Natural killer cell treated with Interleukin-12 subunit alpha and Interleukin-12 subunit beta and Interleukin-15 and Interleukin-18, amount 100 ng/mL, for 72 hours (primary cell): Measurements from ENCODE around the gene FOXN3. TPM values are rescaled to one million over a fixed set of nuclear protein-coding genes. Genes with fewer than 3 reads are reported as not detected.

ENCODE experiments used
- ATAC-seq, 2 donors: fragments of 150-1000 bp; cut with Tn5 transposase in 1 of 2; sonication (Bioruptor Pico), chemical (Tn5 transposase) in 1 of 2; 2 replicates each; pipeline ENCODE4 v1.10.0; 2021
- DNase-seq: peaks from one replicate; pipeline ENCODE4 v3.0.0; 2022; ENCODE audit warnings: low spot score
- H3K27ac Mint-ChIP-seq, 2 donors: 1 replicate in 1 of 2; 2 replicates in 1 of 2; pipeline ENCODE4 v1.8.0; 2022; ENCODE audit warnings: mixed read lengths in 2 of 2, mild to moderate bottlenecking in 1 of 2, moderate library complexity in 1 of 2
- H3K27me3 Mint-ChIP-seq, 2 donors: 1 replicate in 1 of 2; 2 replicates in 1 of 2; pipeline ENCODE4 v1.8.0; 2022; ENCODE audit warnings: mixed read lengths in 2 of 2
- H3K36me3 Mint-ChIP-seq: one replicate; pipeline ENCODE4 v1.8.0; 2022; ENCODE audit warnings: mixed read lengths
- H3K4me1 Mint-ChIP-seq, 2 donors: 1 replicate in 1 of 2; 2 replicates in 1 of 2; pipeline ENCODE4 v1.8.0; 2022; ENCODE audit warnings: low read depth in 2 of 2, mixed read lengths in 2 of 2, mild to moderate bottlenecking in 1 of 2
- H3K4me3 Mint-ChIP-seq: one replicate; pipeline ENCODE4 v1.8.0; 2022; ENCODE audit warnings: mixed read lengths
- H3K9me3 Mint-ChIP-seq: 2 replicates; pipeline ENCODE4 v1.8.0; 2022; ENCODE audit warnings: mixed read lengths
- total RNA-seq, 2 donors: library from RNA; stranded (reverse); gene quantifications; one replicate each; pipeline ENCODE4 v1.2.3, GENCODE V29; 2022

Gene FOXN3, protein sequence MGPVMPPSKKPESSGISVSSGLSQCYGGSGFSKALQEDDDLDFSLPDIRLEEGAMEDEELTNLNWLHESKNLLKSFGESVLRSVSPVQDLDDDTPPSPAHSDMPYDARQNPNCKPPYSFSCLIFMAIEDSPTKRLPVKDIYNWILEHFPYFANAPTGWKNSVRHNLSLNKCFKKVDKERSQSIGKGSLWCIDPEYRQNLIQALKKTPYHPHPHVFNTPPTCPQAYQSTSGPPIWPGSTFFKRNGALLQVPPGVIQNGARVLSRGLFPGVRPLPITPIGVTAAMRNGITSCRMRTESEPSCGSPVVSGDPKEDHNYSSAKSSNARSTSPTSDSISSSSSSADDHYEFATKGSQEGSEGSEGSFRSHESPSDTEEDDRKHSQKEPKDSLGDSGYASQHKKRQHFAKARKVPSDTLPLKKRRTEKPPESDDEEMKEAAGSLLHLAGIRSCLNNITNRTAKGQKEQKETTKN
- total RNA-seq, result 100 to 1,000 TPM; 127 to 133 TPM

DNA sequence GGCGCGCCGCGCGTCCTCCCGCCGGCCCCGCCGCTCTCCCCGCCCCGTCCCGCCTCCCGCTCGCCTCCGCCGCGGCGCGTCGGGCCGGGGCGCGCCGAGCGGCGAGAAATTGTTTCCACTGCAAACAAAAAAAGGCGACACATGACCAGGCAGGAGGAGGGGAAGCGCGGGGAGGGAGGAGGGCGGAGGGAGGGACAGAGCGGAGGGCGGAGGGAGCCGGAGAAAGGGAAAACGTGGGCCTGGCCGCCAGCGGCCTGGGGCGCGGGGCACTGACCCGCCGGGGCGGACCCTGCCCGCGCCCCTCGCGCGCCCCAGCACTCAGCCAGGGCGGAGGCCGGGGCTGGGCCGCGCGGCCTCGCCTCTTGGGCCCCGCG is at the start of gene FOXN3:
Gene FOXN3 (minus strand): TSS at position 143 of the 374 bp plus-strand sequence. CDS start 4,757 bp downstream, outside the sequence.
- DNase-seq, result peak; percentile 88
- Mint-ChIP-seq H3K9me3 (no peaks in the 10 kb centered on the region), H3K4me3 (peak within 1 kb of the TSS; percentile 98), H3K4me1 (peaks cover 55 to 59% of the 10 kb centered on the region in 2 donors), H3K27ac (peak within 1 kb of the TSS; percentile 87 to 98), H3K36me3 (peaks cover 6% of the 10 kb centered on the region), H3K27me3 (no peaks in the 10 kb centered on the region)
- peak; percentile 79 to 83 for ATAC-seq

- Mint-ChIP-seq H3K27me3 (no peaks in the 10 kb centered on the region), H3K36me3 (peaks cover 7% of the 10 kb centered on the region), H3K9me3 (peaks cover 4% of the 10 kb centered on the region), H3K4me3 (peak overlapping the region; percentile 79), H3K27ac (peak overlapping the region; percentile 80 to 85), H3K4me1 (peaks cover 44 to 54% of the 10 kb centered on the region in 2 donors)
- peak; percentile 99 for ATAC-seq
- peak; percentile 92 for DNase-seq
These were observed 49.5 kb upstream of the FOXN3 start for GRCh38 chr14:89466484-89466883.

- DNase-seq (no peak), ATAC-seq (no peak)
- no peaks in the 10 kb centered on the region for H3K27me3 Mint-ChIP-seq
- peaks cover 47 to 56% of the 10 kb centered on the region in 2 donors for H3K4me1 Mint-ChIP-seq
- H3K9me3 Mint-ChIP-seq, result peaks cover 4% of the 10 kb centered on the region
- H3K27ac Mint-ChIP-seq, result peak overlapping the region; percentile 80 to 85
- H3K4me3 Mint-ChIP-seq, result peak overlapping the region; percentile 79
- H3K36me3 Mint-ChIP-seq, result peaks cover 7% of the 10 kb centered on the region
These were observed 48.8 kb upstream of the FOXN3 start for GRCh38 chr14:89465876-89466275.

DNA sequence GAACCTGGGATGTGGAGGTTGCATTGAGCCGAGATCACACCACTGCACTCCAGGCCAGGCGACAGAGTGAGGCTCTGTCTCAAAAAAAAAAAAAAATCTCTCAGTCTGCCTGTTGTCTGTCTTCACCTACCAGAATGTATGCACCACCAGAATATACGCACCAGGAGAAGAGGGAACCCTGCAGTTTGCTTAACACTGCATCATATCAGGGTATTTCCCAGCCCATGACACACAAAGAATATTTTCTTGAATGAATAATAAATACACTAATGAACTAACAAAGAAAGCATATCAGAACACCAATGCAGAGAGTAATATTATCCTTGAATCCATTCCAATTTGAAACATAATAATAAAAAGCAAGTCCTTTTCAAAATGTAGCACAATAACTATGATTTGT is 44.2 kb upstream of the FOXN3 start:
- Mint-ChIP-seq H3K4me3 (no peak overlapping the region), H3K27me3 (no peaks in the 10 kb centered on the region), H3K36me3 (peaks cover 5% of the 10 kb centered on the region), H3K27ac (no peak overlapping the region), H3K9me3 (peaks cover 3% of the 10 kb centered on the region), H3K4me1 (peaks cover 29 to 32% of the 10 kb centered on the region in 2 donors)
- DNase-seq (no peak), ATAC-seq (no peak)

DNA sequence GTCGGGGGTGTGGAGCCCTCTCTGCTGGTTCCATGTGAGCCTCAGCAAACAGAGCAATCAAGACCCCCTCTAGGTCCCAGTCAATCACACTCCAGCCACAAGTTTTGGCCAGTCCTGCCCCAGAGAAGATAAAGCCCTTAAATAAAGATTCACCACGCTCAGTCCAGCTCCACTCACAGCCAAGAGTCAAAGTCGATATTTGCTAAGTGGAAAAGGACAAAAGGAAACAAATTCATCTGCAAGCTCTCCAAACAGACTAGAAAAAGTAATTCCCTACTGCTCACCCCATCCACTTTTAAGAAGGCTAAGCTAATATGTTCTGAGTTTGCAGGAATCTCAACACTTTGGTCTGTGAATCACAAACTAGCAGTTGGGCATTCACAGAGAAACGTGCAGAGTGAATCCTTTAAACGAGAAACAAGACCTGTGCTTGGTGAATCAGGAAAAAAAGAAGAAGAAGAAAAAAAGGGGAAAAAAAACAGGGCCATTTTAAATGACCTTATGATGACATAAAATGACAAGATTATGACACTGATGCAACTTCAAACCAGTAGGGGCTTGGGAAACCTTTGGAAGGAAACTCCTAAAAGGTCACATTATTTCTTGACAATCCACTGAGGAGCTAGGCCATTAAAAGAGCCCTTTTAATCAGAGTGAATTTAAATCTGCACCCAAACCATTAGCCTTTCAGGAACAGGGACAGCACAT is 41.8 kb upstream of the FOXN3 start:
- Mint-ChIP-seq H3K4me3 (no peak overlapping the region), H3K4me1 (peaks cover 24 to 29% of the 10 kb centered on the region in 2 donors), H3K9me3 (no peaks in the 10 kb centered on the region), H3K36me3 (no peaks in the 10 kb centered on the region), H3K27ac (peak overlapping the region; percentile 3 to 32), H3K27me3 (no peaks in the 10 kb centered on the region)
- ATAC-seq (no peak), DNase-seq (no peak)

- Mint-ChIP-seq H3K9me3 (no peaks in the 10 kb centered on the region), H3K27ac (no peak overlapping the region), H3K27me3 (no peaks in the 10 kb centered on the region), H3K4me3 (no peak overlapping the region), H3K4me1 (peaks cover 24 to 29% of the 10 kb centered on the region in 2 donors), H3K36me3 (no peaks in the 10 kb centered on the region)
- no peak for ATAC-seq
- DNase-seq, result no peak
These were observed 40.0 kb upstream of the FOXN3 start for GRCh38 chr14:89457007-89457406.

GRCh38 chr14:89455412-89455811 is 38.4 kb upstream of the FOXN3 start:
- no peak for DNase-seq
- H3K36me3 Mint-ChIP-seq, result no peaks in the 10 kb centered on the region
- no peak for ATAC-seq
- H3K4me1 Mint-ChIP-seq, result peaks cover 19 to 28% of the 10 kb centered on the region in 2 donors
- no peak overlapping the region for H3K4me3 Mint-ChIP-seq
- no peaks in the 10 kb centered on the region for H3K9me3 Mint-ChIP-seq
- no peaks in the 10 kb centered on the region for H3K27me3 Mint-ChIP-seq
- H3K27ac Mint-ChIP-seq, result peak overlapping the region in 1 of 2 donors; percentile 29

GRCh38 chr14:89454996-89455395 is 38.0 kb upstream of the FOXN3 start:
- Mint-ChIP-seq H3K4me3 (no peak overlapping the region), H3K4me1 (peaks cover 19 to 28% of the 10 kb centered on the region in 2 donors), H3K27ac (peak overlapping the region in 1 of 2 donors; percentile 29), H3K27me3 (no peaks in the 10 kb centered on the region), H3K9me3 (no peaks in the 10 kb centered on the region), H3K36me3 (no peaks in the 10 kb centered on the region)
- DNase-seq (no peak), ATAC-seq (no peak)

DNA sequence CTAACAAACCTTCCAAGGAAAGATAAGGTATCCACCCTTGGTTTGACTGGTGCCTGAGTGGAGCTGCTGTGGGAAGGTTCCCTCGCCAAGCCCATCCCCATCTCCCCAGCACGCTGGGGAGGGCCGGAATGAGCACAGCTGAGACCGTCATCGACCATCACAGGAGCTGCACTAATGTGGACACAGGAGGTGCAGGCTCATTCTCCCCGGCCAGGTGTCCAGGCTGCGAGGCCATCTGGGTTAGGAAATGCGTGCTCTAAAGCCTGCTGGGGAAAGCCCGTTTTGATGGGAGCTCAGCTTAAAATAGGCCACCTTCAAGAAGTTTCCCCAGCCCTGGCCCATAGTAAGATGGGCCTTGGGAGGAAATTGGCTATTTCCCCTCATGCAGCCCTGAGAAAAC is 35.2 kb upstream of the FOXN3 start:
- no peaks in the 10 kb centered on the region for H3K27me3 Mint-ChIP-seq

GRCh38 chr14:89451229-89451628 is 34.2 kb upstream of the FOXN3 start:
- Mint-ChIP-seq H3K36me3 (no peaks in the 10 kb centered on the region), H3K27me3 (no peaks in the 10 kb centered on the region), H3K9me3 (no peaks in the 10 kb centered on the region), H3K4me3 (no peak overlapping the region), H3K4me1 (peaks cover 20 to 24% of the 10 kb centered on the region in 2 donors), H3K27ac (no peak overlapping the region)
- DNase-seq (no peak), ATAC-seq (no peak)

More for the DNA sequence above, 35.2 kb upstream of the FOXN3 start:
- peak overlapping the region in 1 of 2 donors; percentile 76 for H3K27ac Mint-ChIP-seq
- peaks cover 17 to 22% of the 10 kb centered on the region in 2 donors for H3K4me1 Mint-ChIP-seq
- DNase-seq (no peak), ATAC-seq (no peak)
- no peak overlapping the region for H3K4me3 Mint-ChIP-seq
- H3K36me3 Mint-ChIP-seq, result no peaks in the 10 kb centered on the region
- H3K9me3 Mint-ChIP-seq, result no peaks in the 10 kb centered on the region

DNA sequence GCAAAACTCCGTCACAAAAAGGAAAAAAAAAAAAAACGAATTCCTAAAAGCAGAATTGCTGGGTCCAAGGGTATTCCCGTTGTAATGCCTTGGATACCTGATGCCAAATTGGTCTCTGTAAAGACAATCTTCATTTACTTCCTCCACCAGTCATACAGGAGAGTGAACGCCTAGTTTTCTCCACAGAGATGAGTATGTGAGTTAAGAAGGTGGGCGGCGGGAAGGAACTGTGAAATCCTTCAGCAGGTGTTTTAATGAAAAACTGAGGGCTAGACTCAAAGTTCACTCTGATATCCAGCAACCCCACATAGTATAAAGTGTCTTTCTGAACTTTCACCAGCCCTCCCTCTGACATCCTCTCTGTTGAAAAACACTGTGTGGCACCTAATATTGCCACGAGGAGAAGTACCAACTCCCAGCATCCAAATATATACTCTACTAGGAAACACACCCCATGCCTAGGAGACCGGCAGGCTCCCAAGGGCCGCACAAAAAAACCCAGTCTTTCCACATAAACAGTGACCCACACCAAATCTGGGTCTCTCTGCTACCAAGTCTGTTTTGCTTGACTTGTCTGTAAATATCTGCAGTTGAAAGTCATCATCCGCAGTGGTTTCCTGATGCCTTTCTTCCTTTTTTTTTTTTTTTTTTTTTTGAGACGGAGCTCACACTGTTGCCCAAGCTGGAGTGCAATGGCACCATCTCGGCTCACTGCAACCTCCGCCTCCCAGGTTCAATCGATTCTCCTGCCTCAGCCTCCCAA is 30.3 kb upstream of the FOXN3 start:
- peaks cover 36 to 46% of the 10 kb centered on the region in 2 donors for H3K4me1 Mint-ChIP-seq
- no peak for ATAC-seq
- no peaks in the 10 kb centered on the region for H3K27me3 Mint-ChIP-seq
- H3K27ac Mint-ChIP-seq, result peak overlapping the region; percentile 25 to 47
- H3K4me3 Mint-ChIP-seq, result no peak overlapping the region
- H3K9me3 Mint-ChIP-seq, result no peaks in the 10 kb centered on the region
- DNase-seq, result no peak
- no peaks in the 10 kb centered on the region for H3K36me3 Mint-ChIP-seq

GRCh38 chr14:89445273-89445973 is 28.4 kb upstream of the FOXN3 start:
- no peaks in the 10 kb centered on the region for H3K36me3 Mint-ChIP-seq
- no peaks in the 10 kb centered on the region for H3K27me3 Mint-ChIP-seq
- H3K9me3 Mint-ChIP-seq, result no peaks in the 10 kb centered on the region
- peak overlapping the region; percentile 81 to 94 for H3K27ac Mint-ChIP-seq
- DNase-seq (peak; percentile 74), ATAC-seq (peak; percentile 85 to 91)
- H3K4me1 Mint-ChIP-seq, result peaks cover 45% of the 10 kb centered on the region in 2 donors
- H3K4me3 Mint-ChIP-seq, result peak overlapping the region; percentile 45
